Globus pallidus (tissue), 1 donor: ENCODE measurements around the gene SNHG17.

Experiments
- DNase-seq: peaks from one replicate; pipeline ENCODE4 v3.0.0-alpha.2; 2015; ENCODE audit warnings: low spot score

SNHG17 gene

GRCh38 chr20:38373231-38373867, 61.8 kb downstream of the SNHG17 start:
- DNase-seq: no peak

GRCh38 chr20:38372806-38373205, 62.3 kb downstream of the SNHG17 start:
- no peak for DNase-seq
